Activated CD8-positive, alpha-beta memory T cell treated with anti-CD3 and anti-CD28 coated beads for 24 hours (primary cell): Measurements from ENCODE around the gene DMAC2.
"Not testable (repeated sequence)": the region's sequence is repeated elsewhere in the genome, so short reads cannot be mapped to it uniquely, and the experiment has no call there.

Experiments used
- DNase-seq: peaks from one replicate; pipeline ENCODE4 v3.0.0-alpha.2; 2020

DMAC2 gene

DNA sequence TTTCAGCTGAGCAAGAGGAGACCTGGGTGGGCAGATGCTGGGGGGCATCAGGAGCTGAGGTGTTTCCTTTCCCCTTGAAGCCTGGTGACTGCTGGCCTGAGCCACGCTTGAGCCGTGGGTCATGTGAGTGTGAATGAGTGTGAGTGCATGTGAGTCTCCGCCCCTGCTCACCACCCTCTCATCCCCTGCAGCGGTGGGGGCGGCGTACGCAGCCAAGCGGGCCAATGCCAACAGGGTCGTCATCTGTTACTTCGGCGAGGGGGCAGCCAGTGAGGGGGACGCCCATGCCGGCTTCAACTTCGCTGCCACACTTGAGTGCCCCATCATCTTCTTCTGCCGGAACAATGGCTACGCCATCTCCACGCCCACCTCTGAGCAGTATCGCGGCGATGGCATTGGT is 17.7 kb downstream of the DMAC2 start:
- no peak for DNase-seq

GRCh38 chr19:41421314-41421713 is 18.4 kb downstream of the DMAC2 start:
- no peak for DNase-seq

GRCh38 chr19:41420101-41420880 is 19.4 kb downstream of the DMAC2 start:
- DNase-seq = no peak

GRCh38 chr19:41416194-41416674 is 23.5 kb downstream of the DMAC2 start:
- DNase-seq = no peak

DNA sequence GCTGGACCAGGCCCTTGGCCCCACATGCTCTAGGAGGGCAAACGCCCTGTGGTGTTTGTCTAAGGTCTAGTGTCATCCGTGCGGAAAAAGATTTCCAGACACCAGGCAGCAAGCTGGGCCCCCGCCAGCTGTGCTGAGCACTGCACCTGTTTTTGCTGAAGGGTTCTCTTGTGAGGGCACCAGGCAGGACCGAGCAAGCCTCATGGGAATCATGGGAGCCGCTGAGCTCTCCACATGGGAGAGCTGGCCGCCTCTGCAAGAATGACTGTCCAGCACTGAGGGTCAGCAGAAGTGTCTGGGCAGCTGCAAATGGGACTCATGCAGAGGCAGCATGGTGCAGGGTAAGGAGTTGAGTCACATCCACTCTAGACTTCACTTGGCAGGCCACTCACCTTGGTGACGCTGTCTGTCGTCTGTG is 24.5 kb downstream of the DMAC2 start:
- no peak for DNase-seq

DNA sequence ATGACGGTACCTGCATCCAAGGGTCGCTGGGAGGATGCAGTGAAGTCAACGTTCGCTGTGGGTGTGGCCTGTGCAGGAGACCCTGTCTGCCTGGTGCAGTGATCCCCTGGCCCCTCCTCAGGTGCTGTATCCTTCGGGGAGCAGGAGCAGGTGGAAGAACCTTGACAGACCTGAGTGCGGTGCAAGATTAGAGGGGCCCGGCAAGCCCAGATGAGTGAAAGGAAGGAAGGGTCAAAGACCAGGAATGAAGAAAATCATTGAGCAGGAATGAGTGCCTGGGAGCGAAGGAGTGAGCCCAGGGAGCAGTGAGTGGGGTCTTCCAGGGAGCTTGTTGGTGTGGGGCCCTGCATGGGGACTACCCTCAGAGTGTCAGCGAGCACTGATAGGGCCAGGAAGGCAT is 25.3 kb downstream of the DMAC2 start:
- no peak for DNase-seq

GRCh38 chr19:41413947-41414346 is 25.8 kb downstream of the DMAC2 start:
- DNase-seq = no peak

DNA sequence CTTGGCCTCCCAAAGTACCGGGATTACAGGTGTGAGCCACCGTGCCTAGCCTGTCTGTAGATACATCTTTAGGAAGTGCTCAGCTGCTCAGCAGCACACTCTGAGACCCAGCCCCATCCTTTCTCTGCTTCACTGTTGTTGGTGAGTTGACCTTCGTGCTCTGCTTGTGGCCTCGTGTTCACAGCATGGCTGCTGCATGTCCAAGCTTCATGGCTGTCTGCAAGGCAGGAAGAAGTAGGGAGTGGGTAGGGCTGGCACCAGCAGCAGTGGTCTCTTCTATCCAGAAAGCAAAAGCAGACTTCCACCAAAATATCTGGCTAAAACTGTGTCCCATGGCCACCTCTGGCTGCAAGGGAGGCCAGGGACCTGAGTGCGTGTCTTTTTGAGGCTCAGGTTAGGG is 26.8 kb downstream of the DMAC2 start:
- no peak for DNase-seq

DNA sequence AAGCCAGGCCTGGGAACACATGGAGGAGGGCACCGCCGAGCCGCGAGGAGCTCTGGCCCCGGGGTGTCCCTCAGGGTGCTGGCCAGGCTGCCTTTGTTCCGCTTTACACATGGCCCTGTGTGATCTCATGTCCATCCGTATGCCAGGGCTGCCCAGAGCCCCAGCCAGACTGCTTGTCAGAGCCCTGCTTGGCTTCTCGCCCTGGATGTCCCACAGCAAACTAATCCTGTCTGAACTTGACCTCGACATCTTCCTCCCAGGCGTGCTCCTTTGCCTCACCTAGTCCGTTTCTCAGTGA is 27.8 kb downstream of the DMAC2 start:
- DNase-seq = no peak

- DNase-seq = no peak
These were observed 28.4 kb downstream of the DMAC2 start for GRCh38 chr19:41411100-41411967.

DNA sequence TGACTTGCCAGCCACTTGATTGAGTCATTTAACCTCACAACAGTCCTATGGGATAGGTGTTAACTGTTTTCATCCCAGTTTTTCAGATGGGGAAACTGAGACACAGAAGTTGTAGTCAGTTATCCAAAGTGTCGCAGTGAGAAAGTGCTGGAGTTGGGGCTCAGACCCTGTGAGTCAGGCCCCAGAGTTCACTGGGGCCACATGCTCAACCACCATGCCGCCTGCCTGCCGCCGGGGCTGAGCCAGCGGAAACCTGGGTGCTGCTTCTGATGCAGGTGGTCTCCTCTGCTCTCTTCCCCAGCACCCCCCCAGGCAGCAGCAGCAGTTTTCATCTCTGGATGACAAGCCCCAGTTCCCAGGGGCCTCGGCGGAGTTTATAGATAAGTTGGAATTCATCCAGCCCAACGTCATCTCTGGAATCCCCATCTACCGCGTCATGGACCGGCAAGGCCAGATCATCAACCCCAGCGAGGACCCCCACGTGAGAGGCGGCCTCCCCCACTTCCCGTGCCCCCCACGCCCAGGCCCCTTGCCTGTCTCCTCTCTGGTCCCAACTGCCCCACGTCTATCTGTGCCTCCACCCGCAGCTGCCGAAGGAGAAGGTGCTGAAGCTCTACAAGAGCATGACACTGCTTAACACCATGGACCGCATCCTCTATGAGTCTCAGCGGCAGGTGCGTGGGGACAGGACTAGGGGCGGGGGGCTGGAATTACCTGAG is 29.2 kb downstream of the DMAC2 start:
- no peak for DNase-seq

- DNase-seq = no peak
These were observed 30.4 kb downstream of the DMAC2 start for GRCh38 chr19:41409288-41409687.

DNA sequence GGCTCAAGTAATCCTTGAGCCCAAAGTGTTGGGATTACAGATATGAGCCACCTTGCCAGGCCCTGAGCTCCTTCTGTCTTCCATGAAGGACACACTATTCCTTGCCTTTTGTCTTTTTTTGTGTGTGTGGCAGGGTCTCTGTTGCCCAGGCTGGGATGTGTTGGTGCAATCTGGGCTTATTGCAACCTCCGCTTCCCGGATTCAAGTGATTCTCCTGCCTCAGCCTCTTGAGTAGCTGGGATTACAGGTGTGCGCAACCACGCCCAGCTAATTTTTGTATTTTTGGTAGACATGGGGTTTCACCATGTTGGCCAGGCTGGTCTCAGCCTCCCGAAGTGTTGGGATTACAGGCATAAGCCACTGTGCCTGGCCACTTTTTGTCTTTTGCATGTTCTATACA is 30.9 kb downstream of the DMAC2 start:
- DNase-seq = not testable (repeated sequence)

GRCh38 chr19:41408256-41408655 is 31.5 kb downstream of the DMAC2 start:
- DNase-seq = no peak

DNA sequence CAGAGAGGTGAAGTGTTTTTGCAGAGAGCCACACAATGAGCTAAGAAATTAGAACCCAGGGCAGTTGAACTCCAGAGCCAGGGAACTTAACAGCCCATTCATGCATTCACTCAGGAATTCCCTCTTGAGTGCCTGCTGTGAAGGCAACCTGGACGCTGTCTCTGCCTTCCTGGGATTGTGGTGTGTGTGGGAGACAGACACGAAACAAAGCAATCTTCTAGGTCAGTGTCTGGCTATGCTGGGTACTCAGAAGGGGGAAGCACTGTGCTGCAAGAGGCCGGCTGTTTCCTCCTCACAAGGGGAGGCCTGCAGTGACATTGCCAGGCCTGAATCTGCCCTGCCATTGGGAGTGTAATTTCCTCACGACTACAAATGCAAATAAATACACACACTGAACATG is 32.4 kb downstream of the DMAC2 start:
- DNase-seq = no peak

- no peak for DNase-seq
These were observed 33.9 kb downstream of the DMAC2 start for GRCh38 chr19:41405776-41406175.

GRCh38 chr19:41403181-41403970 is 36.3 kb downstream of the DMAC2 start:
- no peak for DNase-seq

GRCh38 chr19:41402010-41402409 is 37.7 kb downstream of the DMAC2 start:
- no peak for DNase-seq

DNA sequence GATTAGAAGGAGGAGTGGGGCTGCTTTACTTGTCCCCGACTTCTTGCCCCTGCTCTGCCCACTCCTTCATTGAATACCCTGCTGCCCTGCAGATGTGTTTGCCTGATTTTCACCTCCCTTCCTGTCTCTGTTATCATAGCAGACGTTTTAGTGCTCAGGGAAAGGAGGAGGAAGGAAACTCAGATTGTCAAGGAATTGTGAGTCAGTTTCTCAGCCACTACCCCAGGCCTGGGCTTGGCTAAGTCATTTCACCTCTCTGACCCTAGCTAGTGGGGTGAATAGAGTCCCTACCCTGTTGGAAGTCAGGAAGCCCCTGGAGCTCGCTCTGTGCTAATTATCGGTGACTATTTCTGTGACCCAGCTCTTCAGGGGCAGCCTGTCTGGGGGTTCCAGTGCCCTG is 38.2 kb downstream of the DMAC2 start:
- no peak for DNase-seq

GRCh38 chr19:41399525-41399924 is 40.2 kb downstream of the DMAC2 start:
- DNase-seq = no peak

GRCh38 chr19:41399091-41399490 is 40.6 kb downstream of the DMAC2 start:
- no peak for DNase-seq

GRCh38 chr19:41398598-41398997 is 41.1 kb downstream of the DMAC2 start:
- no peak for DNase-seq

GRCh38 chr19:41398050-41398418 is 41.7 kb downstream of the DMAC2 start:
- no peak for DNase-seq
